ENCODE measurements around the gene CDK14.

CDK14 gene

GRCh38 chr7:90955641-90956207 is 359.6 kb downstream of the CDK14 start:
- Histone ChIP-seq H2AFZ (ENCODE audit: low read length, unreplicated experiment) (no peak overlapping the region), H3K36me3 (ENCODE audit: insufficient read depth, low read length) (peaks cover 5% of the 10 kb centered on the region; the same call in 1 of the 2 replicates), H3K27me3 (ENCODE audit: insufficient read depth, low read length) (no peaks in the 10 kb centered on the region), H3K27ac (ENCODE audit: low read depth, low read length) (no peak overlapping the region), H3K4me3 (ENCODE audit: low read depth, low read length) (no peak overlapping the region), H3K4me1 (ENCODE audit: control insufficient read depth, insufficient read depth, low read length, unreplicated experiment) (peaks cover 20% of the 10 kb centered on the region), H3K79me2 (ENCODE audit: control insufficient read depth, insufficient read depth, low read length, unreplicated experiment) (no peaks in the 10 kb centered on the region)

- Histone ChIP-seq H3K4me1 (ENCODE audit: control insufficient read depth, insufficient read depth, low read length, unreplicated experiment) (peaks cover 29% of the 10 kb centered on the region), H3K79me2 (ENCODE audit: control insufficient read depth, insufficient read depth, low read length, unreplicated experiment) (no peaks in the 10 kb centered on the region), H3K27ac (ENCODE audit: low read depth, low read length) (peak overlapping the region; percentile 53), H2AFZ (ENCODE audit: low read length, unreplicated experiment) (no peak overlapping the region), H3K27me3 (ENCODE audit: insufficient read depth, low read length) (no peaks in the 10 kb centered on the region), H3K4me3 (ENCODE audit: low read depth, low read length) (no peak overlapping the region), H3K36me3 (ENCODE audit: insufficient read depth, low read length) (peaks cover 5% of the 10 kb centered on the region; the same call in 1 of the 2 replicates)
These were observed 361.8 kb downstream of the CDK14 start for GRCh38 chr7:90957883-90958282.

- peaks cover 29% of the 10 kb centered on the region for H3K4me1 ChIP-seq (ENCODE audit: control insufficient read depth, insufficient read depth, low read length, unreplicated experiment)
- no peaks in the 10 kb centered on the region for H3K79me2 ChIP-seq (ENCODE audit: control insufficient read depth, insufficient read depth, low read length, unreplicated experiment)
- H3K27ac ChIP-seq (ENCODE audit: low read depth, low read length) = peak overlapping the region; percentile 53
- no peak overlapping the region for H2AFZ ChIP-seq (ENCODE audit: low read length, unreplicated experiment)
- no peak overlapping the region for H3K4me3 ChIP-seq (ENCODE audit: low read depth, low read length)
- H3K27me3 ChIP-seq (ENCODE audit: insufficient read depth, low read length) = no peaks in the 10 kb centered on the region
- peaks cover 5% of the 10 kb centered on the region; the same call in 1 of the 2 replicates for H3K36me3 ChIP-seq (ENCODE audit: insufficient read depth, low read length)
These were observed 362.5 kb downstream of the CDK14 start for GRCh38 chr7:90958647-90959046.

GRCh38 chr7:90961037-90961725 is 365.1 kb downstream of the CDK14 start:
- no peak overlapping the region; the same call in 1 of the 2 replicates for H3K27ac ChIP-seq (ENCODE audit: low read depth, low read length)
- H3K79me2 ChIP-seq (ENCODE audit: control insufficient read depth, insufficient read depth, low read length, unreplicated experiment) = no peaks in the 10 kb centered on the region
- no peak overlapping the region for H2AFZ ChIP-seq (ENCODE audit: low read length, unreplicated experiment)
- H3K36me3 ChIP-seq (ENCODE audit: insufficient read depth, low read length) = no peaks in the 10 kb centered on the region
- H3K27me3 ChIP-seq (ENCODE audit: insufficient read depth, low read length) = no peaks in the 10 kb centered on the region
- H3K4me1 ChIP-seq (ENCODE audit: control insufficient read depth, insufficient read depth, low read length, unreplicated experiment) = peaks cover 29% of the 10 kb centered on the region
- H3K4me3 ChIP-seq (ENCODE audit: low read depth, low read length) = no peak overlapping the region

GRCh38 chr7:90965211-90965610 is 369.1 kb downstream of the CDK14 start:
- Histone ChIP-seq H3K36me3 (ENCODE audit: insufficient read depth, low read length) (no peaks in the 10 kb centered on the region), H3K4me1 (ENCODE audit: control insufficient read depth, insufficient read depth, low read length, unreplicated experiment) (peaks cover 11% of the 10 kb centered on the region), H3K27ac (ENCODE audit: low read depth, low read length) (no peak overlapping the region), H3K79me2 (ENCODE audit: control insufficient read depth, insufficient read depth, low read length, unreplicated experiment) (no peaks in the 10 kb centered on the region), H2AFZ (ENCODE audit: low read length, unreplicated experiment) (no peak overlapping the region), H3K4me3 (ENCODE audit: low read depth, low read length) (no peak overlapping the region), H3K27me3 (ENCODE audit: insufficient read depth, low read length) (no peaks in the 10 kb centered on the region)

GRCh38 chr7:90966346-90966745 is 370.2 kb downstream of the CDK14 start:
- H3K27me3 ChIP-seq (ENCODE audit: insufficient read depth, low read length) = no peaks in the 10 kb centered on the region
- peaks cover 3% of the 10 kb centered on the region for H3K4me1 ChIP-seq (ENCODE audit: control insufficient read depth, insufficient read depth, low read length, unreplicated experiment)
- no peaks in the 10 kb centered on the region for H3K79me2 ChIP-seq (ENCODE audit: control insufficient read depth, insufficient read depth, low read length, unreplicated experiment)
- no peaks in the 10 kb centered on the region for H3K36me3 ChIP-seq (ENCODE audit: insufficient read depth, low read length)
- no peak overlapping the region for H2AFZ ChIP-seq (ENCODE audit: low read length, unreplicated experiment)
- no peak overlapping the region for H3K27ac ChIP-seq (ENCODE audit: low read depth, low read length)
- no peak overlapping the region for H3K4me3 ChIP-seq (ENCODE audit: low read depth, low read length)

- Histone ChIP-seq H3K79me2 (ENCODE audit: control insufficient read depth, insufficient read depth, low read length, unreplicated experiment) (no peaks in the 10 kb centered on the region), H3K36me3 (ENCODE audit: insufficient read depth, low read length) (no peaks in the 10 kb centered on the region), H3K27ac (ENCODE audit: low read depth, low read length) (no peak overlapping the region), H3K27me3 (ENCODE audit: insufficient read depth, low read length) (no peaks in the 10 kb centered on the region), H3K4me3 (ENCODE audit: low read depth, low read length) (no peak overlapping the region), H2AFZ (ENCODE audit: low read length, unreplicated experiment) (no peak overlapping the region), H3K4me1 (ENCODE audit: control insufficient read depth, insufficient read depth, low read length, unreplicated experiment) (no peaks in the 10 kb centered on the region)
These were observed 372.8 kb downstream of the CDK14 start for GRCh38 chr7:90968871-90969270.

GRCh38 chr7:90972906-90973550 is 376.9 kb downstream of the CDK14 start:
- Histone ChIP-seq H3K4me3 (ENCODE audit: low read depth, low read length) (no peak overlapping the region), H3K79me2 (ENCODE audit: control insufficient read depth, insufficient read depth, low read length, unreplicated experiment) (no peaks in the 10 kb centered on the region), H3K36me3 (ENCODE audit: insufficient read depth, low read length) (0 out of 2 replicates have a peak, but pooled peaks cover 7% of the 10 kb centered on the region), H2AFZ (ENCODE audit: low read length, unreplicated experiment) (no peak overlapping the region), H3K4me1 (ENCODE audit: control insufficient read depth, insufficient read depth, low read length, unreplicated experiment) (no peaks in the 10 kb centered on the region), H3K27ac (ENCODE audit: low read depth, low read length) (no peak overlapping the region), H3K27me3 (ENCODE audit: insufficient read depth, low read length) (no peaks in the 10 kb centered on the region)

GRCh38 chr7:90977056-90977455 is 380.9 kb downstream of the CDK14 start:
- peaks cover 11% of the 10 kb centered on the region; the same call in 1 of the 2 replicates for H3K36me3 ChIP-seq (ENCODE audit: insufficient read depth, low read length)

GRCh38 chr7:90980545-90980944 is 384.4 kb downstream of the CDK14 start:
- Histone ChIP-seq H3K4me3 (ENCODE audit: low read depth, low read length) (no peak overlapping the region), H3K27ac (ENCODE audit: low read depth, low read length) (no peak overlapping the region), H2AFZ (ENCODE audit: low read length, unreplicated experiment) (no peak overlapping the region), H3K27me3 (ENCODE audit: insufficient read depth, low read length) (no peaks in the 10 kb centered on the region), H3K79me2 (ENCODE audit: control insufficient read depth, insufficient read depth, low read length, unreplicated experiment) (no peaks in the 10 kb centered on the region), H3K36me3 (ENCODE audit: insufficient read depth, low read length) (peaks cover 25% of the 10 kb centered on the region), H3K4me1 (ENCODE audit: control insufficient read depth, insufficient read depth, low read length, unreplicated experiment) (no peaks in the 10 kb centered on the region)

More at GRCh38 chr7:90977056-90977455, 380.9 kb downstream of the CDK14 start:
- Histone ChIP-seq H3K27ac (ENCODE audit: low read depth, low read length) (no peak overlapping the region), H3K4me3 (ENCODE audit: low read depth, low read length) (no peak overlapping the region), H3K4me1 (ENCODE audit: control insufficient read depth, insufficient read depth, low read length, unreplicated experiment) (no peaks in the 10 kb centered on the region), H3K79me2 (ENCODE audit: control insufficient read depth, insufficient read depth, low read length, unreplicated experiment) (no peaks in the 10 kb centered on the region), H2AFZ (ENCODE audit: low read length, unreplicated experiment) (no peak overlapping the region), H3K27me3 (ENCODE audit: insufficient read depth, low read length) (no peaks in the 10 kb centered on the region)

All from ACC112 (cell line).